Trophoblast cell (in vitro differentiated cells and primary cell): Measurements from ENCODE around the gene ATF7IP.
"Not testable (repeated sequence)": the region's sequence is repeated elsewhere in the genome, so short reads cannot be mapped to it uniquely, and the experiment has no call there.

Source experiments
- DNase-seq, 2 donors: peaks; one replicate each; pipeline ENCODE4 v3.0.0-alpha.2; 2016
- H2AFZ ChIP-seq: 2 replicates; pipeline ENCODE4 v1.6.1; 2013; ENCODE audit warnings: low read length, moderate library complexity, mild to moderate bottlenecking; ENCODE audit not compliant: insufficient read depth, poor library complexity
- H2AK5ac ChIP-seq: 2 replicates; pipeline ENCODE4 v1.6.1; 2013; ENCODE audit warnings: mild to moderate bottlenecking, low read length
- H2BK120ac ChIP-seq: 2 replicates; pipeline ENCODE4 v1.6.1; 2013; ENCODE audit warnings: low read length, mild to moderate bottlenecking, moderate library complexity; ENCODE audit not compliant: insufficient read depth, poor library complexity
- H2BK12ac ChIP-seq: 2 replicates; pipeline ENCODE4 v1.6.1; 2013; ENCODE audit warnings: mild to moderate bottlenecking, low read length, moderate library complexity
- H2BK5ac ChIP-seq: 2 replicates; pipeline ENCODE4 v1.6.1; 2013; ENCODE audit warnings: low read length, low read depth, moderate library complexity, mild to moderate bottlenecking; ENCODE audit not compliant: poor library complexity
- H3K14ac ChIP-seq: 2 replicates; pipeline ENCODE4 v1.6.1; 2013; ENCODE audit warnings: mild to moderate bottlenecking, low read length
- H3K18ac ChIP-seq: 2 replicates; pipeline ENCODE4 v1.6.1; 2013; ENCODE audit warnings: mild to moderate bottlenecking, low read length
- H3K23ac ChIP-seq: 2 replicates; pipeline ENCODE4 v1.6.1; 2013; ENCODE audit warnings: low read length
- H3K27ac ChIP-seq: 2 replicates; pipeline ENCODE4 v1.5.1; 2013; ENCODE audit warnings: low read depth, mild to moderate bottlenecking, inconsistent platforms, low read length, moderate library complexity
- H3K27me3 ChIP-seq: 2 replicates; pipeline ENCODE4 v1.6.1; 2013; ENCODE audit warnings: inconsistent platforms, mild to moderate bottlenecking, low read length, moderate library complexity; ENCODE audit not compliant: insufficient read depth
- H3K36me3 ChIP-seq, 2 experiments: 1 replicate in 1 of 2; 2 replicates in 1 of 2; pipeline ENCODE4 v1.6.1; 2013; ENCODE audit warnings: low read length in 2 of 2, mild to moderate bottlenecking in 2 of 2, moderate library complexity in 1 of 2; ENCODE audit not compliant: insufficient read depth in 2 of 2, control insufficient read depth in 1 of 2
- H3K4ac ChIP-seq: 2 replicates; pipeline ENCODE4 v1.6.1; 2013; ENCODE audit warnings: low read depth, mild to moderate bottlenecking, low read length, moderate library complexity
- H3K4me1 ChIP-seq, 2 experiments: 1 replicate in 1 of 2; 2 replicates in 1 of 2; pipeline ENCODE4 v1.6.1; 2013; ENCODE audit warnings: low read length in 2 of 2, mild to moderate bottlenecking in 2 of 2, moderate library complexity in 1 of 2; ENCODE audit not compliant: insufficient read depth in 2 of 2, control insufficient read depth in 1 of 2
- H3K4me2 ChIP-seq: 2 replicates; pipeline ENCODE4 v1.6.1; 2013; ENCODE audit warnings: inconsistent platforms, mild to moderate bottlenecking, low read length, moderate library complexity
- H3K4me3 ChIP-seq: 2 replicates; pipeline ENCODE4 v1.5.1; 2013; ENCODE audit warnings: mild to moderate bottlenecking, low read depth, low read length, inconsistent platforms
- H3K79me1 ChIP-seq: one replicate; pipeline ENCODE4 v1.6.1; 2013; ENCODE audit warnings: low read length
- H3K79me2 ChIP-seq: 2 replicates; pipeline ENCODE4 v1.6.1; 2013; ENCODE audit warnings: low read length, mild to moderate bottlenecking; ENCODE audit not compliant: control insufficient read depth, insufficient read depth, poor library complexity
- H3K9ac ChIP-seq: 2 replicates; pipeline ENCODE4 v1.6.1; 2013; ENCODE audit warnings: mild to moderate bottlenecking, low read length
- H3K9me3 ChIP-seq: 2 replicates; pipeline ENCODE4 v1.6.1; 2013; ENCODE audit warnings: low read depth, mild to moderate bottlenecking, control low read depth, inconsistent platforms, low read length; ENCODE audit not compliant: insufficient read depth
- H4K12ac ChIP-seq: 2 replicates; pipeline ENCODE4 v1.6.1; 2013; ENCODE audit warnings: low read depth, mild to moderate bottlenecking, low read length, moderate library complexity
- H4K8ac ChIP-seq: 2 replicates; pipeline ENCODE4 v1.6.1; 2013; ENCODE audit warnings: low read depth, mild to moderate bottlenecking, low read length, moderate library complexity
- H4K91ac ChIP-seq: one replicate; pipeline ENCODE4 v1.6.1; 2013; ENCODE audit warnings: low read depth, mild to moderate bottlenecking, low read length, moderate library complexity
- WGBS: extraction: QIAGEN DNeasy Blood & Tissue Kit; methylation state at CpG from one replicate; pipeline ENCODE4 v1.1.7; 2013; ENCODE audit warnings: missing lambda C conversion rate; ENCODE audit not compliant: insufficient read length, insufficient coverage; ENCODE audit errors: extremely low coverage; 5-methylcytosine and 5-hydroxymethylcytosine counted together

ATF7IP gene

DNA sequence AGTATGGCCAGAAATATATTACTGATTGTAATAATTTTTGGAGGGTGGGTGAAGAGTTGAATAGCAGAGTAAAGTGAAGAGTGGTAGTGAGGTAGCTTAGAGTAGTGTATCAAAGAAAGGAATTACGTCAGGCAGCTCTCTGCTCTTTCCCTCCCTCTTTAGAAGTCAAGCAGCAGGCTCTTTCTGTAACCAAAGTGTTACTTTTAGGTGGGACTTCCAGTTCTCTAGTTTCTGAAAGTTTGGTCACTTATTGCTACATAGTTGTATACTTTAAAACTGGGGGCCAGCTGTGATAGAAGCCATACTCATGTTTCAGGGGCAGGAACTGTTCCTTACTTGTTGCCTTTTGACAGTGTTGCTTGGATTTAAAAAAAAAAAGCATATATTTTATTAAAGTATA, 30.6 kb downstream of the ATF7IP start:
- no peaks in the 10 kb centered on the region for H3K27me3 ChIP-seq
- peak overlapping the region; percentile 75 for H3K4ac ChIP-seq
- H3K9me3 ChIP-seq = no peaks in the 10 kb centered on the region
- peak overlapping the region; percentile 31 for H2BK5ac ChIP-seq
- H2AK5ac ChIP-seq = no peak overlapping the region
- no peak overlapping the region for H3K27ac ChIP-seq
- peaks cover 0 to 2% of the 10 kb centered on the region in 2 experiments for H3K4me1 ChIP-seq
- no peak overlapping the region for H3K18ac ChIP-seq
- no peak overlapping the region for H3K23ac ChIP-seq
- no peak overlapping the region for H3K4me3 ChIP-seq
- no CpG with 5 or more reads among the region's 1 CpG for WGBS
- DNase-seq = no peak
- H2BK12ac ChIP-seq = no peak overlapping the region
- H4K12ac ChIP-seq = no peak overlapping the region
- no peak overlapping the region for H4K8ac ChIP-seq
- no peak overlapping the region for H2AFZ ChIP-seq
- H3K4me2 ChIP-seq = peak overlapping the region; percentile 23
- peaks cover 0 to 1% of the 10 kb centered on the region in 2 experiments for H3K36me3 ChIP-seq
- H2BK120ac ChIP-seq = no peak overlapping the region
- H3K14ac ChIP-seq = no peak overlapping the region
- H3K79me1 ChIP-seq = peaks cover 6% of the 10 kb centered on the region
- H3K9ac ChIP-seq = no peak overlapping the region
- no peak overlapping the region for H4K91ac ChIP-seq
- peaks cover 3% of the 10 kb centered on the region for H3K79me2 ChIP-seq

DNA sequence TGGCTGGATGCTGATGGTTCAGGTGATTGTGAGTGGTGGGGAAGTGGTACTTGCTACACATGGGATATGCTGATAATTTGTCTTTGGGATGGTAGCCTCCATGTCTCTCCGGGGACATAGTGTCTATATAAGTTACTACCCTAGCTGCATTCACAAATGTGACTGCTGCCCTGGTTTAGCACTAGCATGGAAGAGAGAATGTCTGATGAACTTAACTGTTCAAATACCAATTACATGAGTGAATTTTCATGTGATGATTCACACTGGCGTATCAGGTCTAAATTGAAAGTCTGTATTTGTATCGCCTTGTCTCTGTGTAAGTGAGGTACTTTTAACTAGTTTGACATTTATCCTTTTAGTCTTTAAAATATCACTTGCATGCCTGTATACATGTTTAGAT, 34.4 kb downstream of the ATF7IP start:
- no peak overlapping the region for H4K91ac ChIP-seq
- peak overlapping the region; percentile 45 for H3K4me2 ChIP-seq
- H3K18ac ChIP-seq = no peak overlapping the region
- no peak overlapping the region for H3K4me3 ChIP-seq
- no peak overlapping the region for H3K23ac ChIP-seq
- H3K36me3 ChIP-seq = peaks cover 0 to 3% of the 10 kb centered on the region in 2 experiments
- peaks cover 0 to 5% of the 10 kb centered on the region in 2 experiments for H3K4me1 ChIP-seq
- peak in 1 of 2 donors; percentile 28 for DNase-seq
- H3K4ac ChIP-seq = peak overlapping the region; percentile 97
- H3K9me3 ChIP-seq = no peaks in the 10 kb centered on the region
- no peak overlapping the region for H3K14ac ChIP-seq
- H3K79me2 ChIP-seq = peaks cover 14% of the 10 kb centered on the region
- H4K12ac ChIP-seq = no peak overlapping the region
- peak overlapping the region; percentile 56 for H2BK5ac ChIP-seq
- no peak overlapping the region for H2AK5ac ChIP-seq
- H3K9ac ChIP-seq = no peak overlapping the region
- no peak overlapping the region for H2AFZ ChIP-seq
- no peaks in the 10 kb centered on the region for H3K27me3 ChIP-seq
- no CpG with 5 or more reads among the region's 3 CpGs for WGBS
- peaks cover 4% of the 10 kb centered on the region for H3K79me1 ChIP-seq
- no peak overlapping the region for H3K27ac ChIP-seq
- H4K8ac ChIP-seq = no peak overlapping the region
- H2BK120ac ChIP-seq = no peak overlapping the region
- H2BK12ac ChIP-seq = no peak overlapping the region

DNA sequence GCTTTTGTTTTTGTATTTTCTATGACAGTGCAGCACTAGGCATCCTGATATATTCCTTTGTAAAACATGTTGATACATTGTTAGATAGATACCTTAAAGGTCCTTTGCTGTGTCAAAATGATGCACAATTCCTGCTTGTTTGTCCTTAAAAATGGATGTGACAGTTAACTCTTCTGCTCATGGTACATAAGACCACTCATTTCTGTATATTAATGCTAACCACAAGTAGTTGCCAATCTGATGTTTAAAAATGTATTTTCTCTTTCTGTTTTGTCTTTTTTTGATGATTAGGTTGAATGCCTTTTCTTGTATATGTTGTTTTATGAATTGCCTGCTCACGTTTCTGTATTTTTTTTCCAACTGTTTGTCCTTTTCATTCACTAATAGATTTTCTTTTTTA, 35.1 kb downstream of the ATF7IP start:
- no peak overlapping the region for H2AK5ac ChIP-seq
- H3K14ac ChIP-seq = no peak overlapping the region
- no peak overlapping the region for H3K4ac ChIP-seq
- H3K36me3 ChIP-seq = peaks cover 0 to 3% of the 10 kb centered on the region in 2 experiments
- no peaks in the 10 kb centered on the region for H3K27me3 ChIP-seq
- H2BK5ac ChIP-seq = no peak overlapping the region
- H2AFZ ChIP-seq = no peak overlapping the region
- H3K4me1 ChIP-seq = peaks cover 0 to 5% of the 10 kb centered on the region in 2 experiments
- no peak overlapping the region for H3K9ac ChIP-seq
- no peak overlapping the region for H3K4me2 ChIP-seq
- H2BK120ac ChIP-seq = no peak overlapping the region
- no peak overlapping the region for H4K91ac ChIP-seq
- no peak overlapping the region for H2BK12ac ChIP-seq
- WGBS = no CpG with 5 or more reads among the region's 1 CpG
- no peak overlapping the region for H3K23ac ChIP-seq
- no peak overlapping the region for H3K4me3 ChIP-seq
- no peak for DNase-seq
- H3K79me2 ChIP-seq = peaks cover 16% of the 10 kb centered on the region
- H3K27ac ChIP-seq = no peak overlapping the region
- no peak overlapping the region for H4K8ac ChIP-seq
- no peak overlapping the region for H4K12ac ChIP-seq
- no peaks in the 10 kb centered on the region for H3K9me3 ChIP-seq
- H3K18ac ChIP-seq = no peak overlapping the region
- peaks cover 4% of the 10 kb centered on the region for H3K79me1 ChIP-seq

DNA sequence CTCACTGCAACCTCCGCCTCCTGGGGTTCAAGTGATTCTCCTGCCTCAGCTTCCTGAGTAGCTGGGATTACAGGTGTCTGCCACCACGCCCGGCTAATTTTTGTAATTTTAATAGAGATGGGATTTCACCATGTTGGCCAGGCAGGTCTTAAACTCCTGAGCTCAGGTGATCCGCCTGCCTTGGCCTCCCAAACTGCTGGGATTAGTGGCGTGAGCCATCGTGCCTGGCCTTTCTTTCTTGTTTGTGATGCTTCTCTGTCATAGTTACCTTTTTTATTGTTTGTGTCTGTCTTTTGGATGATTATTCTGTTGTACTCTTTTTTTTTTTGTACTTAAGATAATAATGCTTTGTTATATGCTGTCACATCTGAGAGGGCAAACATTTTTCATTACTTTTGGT, 35.8 kb downstream of the ATF7IP start:
- not testable (repeated sequence) for H4K8ac ChIP-seq, H3K14ac ChIP-seq, H3K79me1 ChIP-seq, H3K9me3 ChIP-seq, H4K12ac ChIP-seq, H3K4me1 ChIP-seq, H3K27ac ChIP-seq, H2AFZ ChIP-seq, H3K4me3 ChIP-seq, H2AK5ac ChIP-seq, H2BK12ac ChIP-seq, H3K23ac ChIP-seq, H3K18ac ChIP-seq, H2BK120ac ChIP-seq, DNase-seq, H3K4me2 ChIP-seq, H2BK5ac ChIP-seq, H4K91ac ChIP-seq, H3K9ac ChIP-seq, H3K36me3 ChIP-seq, H3K27me3 ChIP-seq
- no CpG with 5 or more reads among the region's 6 CpGs for WGBS
- peaks cover 19% of the 10 kb centered on the region for H3K79me2 ChIP-seq
- peak overlapping the region; percentile 84 for H3K4ac ChIP-seq
